Activated naive CD8-positive, alpha-beta T cell treated with anti-CD3 and anti-CD28 coated beads, Interleukin-2, amount 10 ng/mL, durations not matched to agents 7 days and 5 days (primary cell): ENCODE measurements around the gene UTRN. TPM values are rescaled to one million over a fixed set of nuclear protein-coding genes. Genes with fewer than 3 reads are reported as not detected.
A peak's percentile ranks its signal among the peaks of the same experiment; 100 is the strongest.

Source experiments
- ATAC-seq: fragments of 150-1000 bp; cut with Tn5 transposase; one replicate; pipeline ENCODE4 v1.10.0; 2021; ENCODE audit warnings: low read depth, moderate library complexity
- POLR2A ChIA-PET: fragments of 350-600 bp; sonication (Branson Sonifier 250); formaldehyde crosslinking; loops from one replicate; lab custom pipeline; 2021; ENCODE audit warnings: antibody characterized with exemption; lab: Charles Lee
- DNase-seq: peaks from one replicate; pipeline ENCODE4 v3.0.0; 2021
- H3K27ac Mint-ChIP-seq: one replicate; pipeline ENCODE4 v1.8.0; 2022; ENCODE audit warnings: mild to moderate bottlenecking, mixed read lengths
- H3K27me3 Mint-ChIP-seq: one replicate; pipeline ENCODE4 v1.8.0; 2022; ENCODE audit warnings: mild to moderate bottlenecking, moderate library complexity, mixed read lengths
- H3K36me3 Mint-ChIP-seq: one replicate; pipeline ENCODE4 v1.8.0; 2021; ENCODE audit warnings: mild to moderate bottlenecking, mixed read lengths
- H3K4me1 Mint-ChIP-seq: one replicate; pipeline ENCODE4 v1.8.0; 2021; ENCODE audit warnings: mixed read lengths
- H3K4me3 Mint-ChIP-seq: one replicate; pipeline ENCODE4 v1.8.0; 2022; ENCODE audit warnings: mild to moderate bottlenecking, moderate library complexity, mixed read lengths
- H3K9me3 Mint-ChIP-seq: one replicate; pipeline ENCODE4 v1.8.0; 2021; ENCODE audit warnings: mixed read lengths
- total RNA-seq, 2 experiments: library from RNA; stranded (reverse); gene quantifications; one replicate each; pipeline ENCODE4 v1.2.3, GENCODE V29; 2021

The UTRN gene
- total RNA-seq, result 100 to 1,000 TPM; 179 to 199 TPM

DNA sequence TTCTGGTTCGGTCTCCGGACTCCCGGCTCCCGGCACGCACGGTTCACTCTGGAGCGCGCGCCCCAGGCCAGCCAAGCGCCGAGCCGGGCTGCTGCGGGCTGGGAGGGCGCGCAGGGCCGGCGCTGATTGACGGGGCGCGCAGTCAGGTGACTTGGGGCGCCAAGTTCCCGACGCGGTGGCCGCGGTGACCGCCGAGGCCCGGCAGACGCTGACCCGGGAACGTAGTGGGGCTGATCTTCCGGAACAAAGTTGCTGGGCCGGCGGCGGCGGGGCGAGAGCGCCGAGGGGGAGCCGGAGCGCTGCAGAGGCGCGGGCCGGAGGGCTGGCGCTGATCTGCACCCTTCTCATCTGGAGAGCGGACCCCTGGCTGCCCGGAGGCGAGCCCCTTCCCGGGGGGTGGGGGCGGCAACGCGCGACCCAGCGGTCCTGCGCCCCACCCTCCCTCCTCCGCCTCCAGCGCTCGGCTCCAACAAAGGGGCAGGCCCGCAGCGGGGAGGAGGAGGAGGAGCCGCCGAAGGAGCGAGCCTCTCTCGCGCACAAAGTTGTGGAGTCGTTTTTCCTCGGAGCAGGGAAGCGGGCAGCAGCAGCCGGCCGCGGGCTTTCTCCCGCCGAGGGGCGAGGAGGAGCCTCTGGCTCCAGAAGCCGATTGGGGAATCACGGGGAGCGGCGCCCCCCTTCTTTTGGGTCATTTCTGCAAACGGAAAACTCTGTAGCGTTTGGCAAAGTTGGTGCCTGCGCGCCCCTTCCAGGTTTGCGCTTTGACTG, at the start of gene UTRN:
Gene UTRN (plus strand): TSS at position 553 of the 765 bp plus-strand sequence. CDS start 6,494 bp downstream, outside the sequence.
- H3K27me3 Mint-ChIP-seq, result peaks cover 3% of the 10 kb centered on the region
- ATAC-seq (peak; percentile 68), DNase-seq (peak; percentile 74)
- peak within 1 kb of the TSS; percentile 89 for H3K27ac Mint-ChIP-seq
- POLR2A ChIA-PET, result interaction anchor here (1.3 to 1.8 kb wide), 3 partner anchors 21 to 59 kb away, joined by 4 to 11 read pairs (median 9); no protein-coding TSS in a partner anchor
- no peaks in the 10 kb centered on the region for H3K9me3 Mint-ChIP-seq
- H3K4me3 Mint-ChIP-seq, result peak within 1 kb of the TSS; percentile 95
- H3K4me1 Mint-ChIP-seq, result peaks cover 24% of the 10 kb centered on the region
- peaks cover 3% of the 10 kb centered on the region for H3K36me3 Mint-ChIP-seq

DNA sequence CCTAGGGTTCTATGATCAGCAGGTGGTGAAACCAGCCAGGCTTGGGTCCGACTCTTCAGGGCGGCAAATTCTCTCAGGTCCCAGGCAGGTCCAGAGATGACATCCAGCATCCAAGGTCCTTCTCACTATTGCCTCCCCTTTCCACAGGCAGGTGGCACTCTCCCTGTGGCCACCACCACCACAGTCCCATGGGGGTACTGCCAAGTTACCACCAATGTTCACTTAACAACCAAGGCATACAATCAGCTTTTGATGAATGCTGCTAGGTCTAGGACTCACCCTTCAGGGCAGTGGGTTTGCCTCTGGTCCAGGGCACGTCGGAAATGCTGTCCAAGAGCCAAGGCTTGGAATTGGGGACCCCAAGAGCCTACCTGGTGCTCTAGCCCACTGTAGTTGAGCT, 40.4 kb upstream of the UTRN start:
- Mint-ChIP-seq H3K27me3 (peaks cover 27% of the 10 kb centered on the region), H3K27ac (no peak overlapping the region), H3K36me3 (no peaks in the 10 kb centered on the region), H3K9me3 (peaks cover 4% of the 10 kb centered on the region), H3K4me3 (no peak overlapping the region), H3K4me1 (no peaks in the 10 kb centered on the region)
- DNase-seq (no peak), ATAC-seq (no peak)
- POLR2A ChIA-PET, result no interaction called here

DNA sequence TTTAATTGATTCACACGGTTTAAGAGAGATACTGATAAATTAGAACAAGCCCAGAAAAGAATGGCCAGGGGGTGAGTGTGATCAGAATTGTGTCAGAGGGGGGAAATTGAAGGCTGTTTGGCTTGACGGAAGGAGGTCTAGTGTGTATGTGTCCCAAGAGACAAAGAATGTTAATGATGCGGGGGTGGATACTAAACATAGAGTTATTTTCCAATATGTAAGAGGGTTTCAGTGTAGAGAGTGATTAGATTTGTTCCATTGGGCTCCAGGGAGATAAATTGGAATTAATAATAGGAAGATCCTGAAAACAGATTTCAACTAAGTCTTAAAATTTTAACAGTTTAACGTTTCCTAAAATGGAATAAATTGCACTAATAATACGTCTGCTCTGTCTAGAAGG, 38.1 kb upstream of the UTRN start:
- peaks cover 28% of the 10 kb centered on the region for H3K27me3 Mint-ChIP-seq
- no peak for DNase-seq
- ATAC-seq, result no peak

DNA sequence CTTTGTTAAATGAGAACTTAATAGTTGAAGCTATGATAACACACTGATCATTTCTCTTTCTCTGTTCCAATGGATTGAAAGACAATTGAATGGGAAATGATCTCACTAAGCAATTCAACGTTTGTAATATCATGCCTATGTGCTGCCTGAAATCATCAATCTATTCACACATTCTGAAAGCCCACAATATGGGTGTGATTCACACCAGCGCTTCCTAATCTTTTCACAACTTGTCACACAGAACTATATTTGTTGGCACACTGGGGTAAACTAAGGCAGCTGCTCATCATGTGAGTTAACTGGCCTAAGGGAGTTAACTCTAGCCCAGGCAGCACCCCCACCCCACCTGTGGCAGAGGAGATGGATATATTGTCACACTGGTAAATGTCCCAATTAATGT, 37.1 kb upstream of the UTRN start:
- DNase-seq (no peak), ATAC-seq (no peak)
- H3K27me3 Mint-ChIP-seq, result peaks cover 20% of the 10 kb centered on the region
- H3K9me3 Mint-ChIP-seq, result peaks cover 4% of the 10 kb centered on the region
- H3K4me1 Mint-ChIP-seq, result no peaks in the 10 kb centered on the region
- no peak overlapping the region for H3K4me3 Mint-ChIP-seq
- no peak overlapping the region for H3K27ac Mint-ChIP-seq
- POLR2A ChIA-PET, result no interaction called here
- no peaks in the 10 kb centered on the region for H3K36me3 Mint-ChIP-seq

More for the DNA sequence above, 38.1 kb upstream of the UTRN start:
- H3K9me3 Mint-ChIP-seq, result peaks cover 4% of the 10 kb centered on the region
- H3K4me3 Mint-ChIP-seq, result no peak overlapping the region
- POLR2A ChIA-PET, result no interaction called here
- H3K36me3 Mint-ChIP-seq, result no peaks in the 10 kb centered on the region
- no peaks in the 10 kb centered on the region for H3K4me1 Mint-ChIP-seq
- H3K27ac Mint-ChIP-seq, result no peak overlapping the region

DNA sequence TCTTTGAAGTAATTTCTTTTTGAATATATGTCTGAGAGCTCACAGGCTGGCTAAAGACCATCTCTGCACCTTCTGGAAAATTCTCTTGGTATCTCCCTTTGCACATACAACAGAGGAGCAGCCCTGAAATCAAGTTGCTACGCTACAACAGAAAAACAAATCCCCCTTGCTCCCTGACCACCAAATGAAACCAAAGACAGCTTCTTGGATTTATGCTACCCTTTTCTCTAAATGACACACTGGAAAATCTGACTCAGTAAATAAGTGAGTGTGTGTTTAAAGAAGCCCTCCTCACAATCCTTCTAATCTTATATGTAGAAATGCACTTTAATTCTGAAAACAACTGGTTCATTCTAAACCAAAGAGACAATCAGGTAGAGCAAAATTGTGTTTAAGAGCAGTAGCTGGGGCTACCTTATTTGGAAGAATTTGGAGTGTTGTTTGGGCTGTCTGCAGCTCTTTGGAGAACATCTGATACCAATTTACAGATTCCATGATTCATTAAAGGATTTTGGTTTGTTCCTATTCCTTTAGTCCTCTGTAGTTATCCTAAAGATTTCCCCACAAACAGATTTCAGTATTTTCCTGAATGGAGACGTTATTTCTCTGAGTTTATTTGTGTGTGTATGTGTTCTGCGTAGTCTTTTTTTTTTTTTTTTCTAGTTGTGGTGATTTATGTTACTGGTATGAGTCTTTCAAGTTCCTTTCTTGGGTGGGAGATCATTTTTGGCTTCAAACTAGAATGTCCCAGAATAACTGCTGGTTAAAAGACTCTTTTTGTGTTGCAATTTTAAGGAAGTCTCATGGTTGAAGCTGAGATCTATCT, 36.4 kb upstream of the UTRN start:
- POLR2A ChIA-PET, result no interaction called here
- peaks cover 3% of the 10 kb centered on the region for H3K9me3 Mint-ChIP-seq
- no peaks in the 10 kb centered on the region for H3K36me3 Mint-ChIP-seq
- no peak overlapping the region for H3K27ac Mint-ChIP-seq
- no peak for ATAC-seq
- H3K27me3 Mint-ChIP-seq, result peaks cover 17% of the 10 kb centered on the region
- H3K4me1 Mint-ChIP-seq, result no peaks in the 10 kb centered on the region
- no peak overlapping the region for H3K4me3 Mint-ChIP-seq
- no peak for DNase-seq

DNA sequence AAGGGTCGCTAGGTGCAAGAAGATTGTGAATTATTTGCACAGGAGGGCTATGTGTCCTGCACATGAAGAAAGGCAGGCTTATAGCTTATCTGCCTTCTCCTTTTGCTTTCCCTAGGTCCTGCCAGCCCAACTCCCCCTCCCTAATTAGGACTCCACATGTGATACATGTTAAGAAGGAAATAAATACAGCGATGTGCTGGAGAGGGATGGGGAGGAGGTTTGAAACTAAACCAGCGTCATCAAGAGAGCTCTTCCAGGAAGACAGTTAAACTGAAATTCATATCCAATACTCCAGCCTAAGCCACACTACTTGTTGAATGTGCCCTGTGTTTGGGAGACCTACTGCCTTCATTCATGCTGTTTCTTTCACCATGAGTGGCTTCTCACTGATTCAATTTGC, 34.9 kb upstream of the UTRN start:
- H3K4me1 Mint-ChIP-seq, result no peaks in the 10 kb centered on the region
- H3K9me3 Mint-ChIP-seq, result peaks cover 3% of the 10 kb centered on the region
- ATAC-seq (no peak), DNase-seq (no peak)
- no peak overlapping the region for H3K27ac Mint-ChIP-seq
- H3K27me3 Mint-ChIP-seq, result peaks cover 10% of the 10 kb centered on the region
- H3K36me3 Mint-ChIP-seq, result no peaks in the 10 kb centered on the region
- no peak overlapping the region for H3K4me3 Mint-ChIP-seq
- POLR2A ChIA-PET, result no interaction called here

DNA sequence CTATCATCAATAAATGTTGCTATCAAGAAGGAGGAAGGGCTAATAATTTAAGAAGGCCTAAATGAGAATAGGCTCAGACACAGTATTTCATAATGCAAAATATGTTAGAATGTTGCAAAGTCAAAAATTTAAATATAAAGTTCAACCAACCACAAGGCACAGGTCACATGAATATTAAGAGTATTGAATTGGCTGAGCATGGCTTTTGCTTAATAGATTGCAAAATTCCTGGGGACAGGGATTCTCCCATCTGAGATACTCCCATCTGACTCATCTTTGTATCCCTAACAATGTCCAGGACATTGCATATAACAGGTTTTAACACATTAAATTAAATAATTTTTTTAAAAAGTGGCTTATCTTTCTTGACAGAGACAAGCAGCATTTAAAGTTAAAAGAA, 32.9 kb upstream of the UTRN start:
- ATAC-seq (no peak), DNase-seq (no peak)
- Mint-ChIP-seq H3K9me3 (no peaks in the 10 kb centered on the region), H3K27me3 (peaks cover 6% of the 10 kb centered on the region), H3K4me1 (no peaks in the 10 kb centered on the region), H3K36me3 (no peaks in the 10 kb centered on the region), H3K27ac (no peak overlapping the region), H3K4me3 (no peak overlapping the region)
- POLR2A ChIA-PET, result no interaction called here

DNA sequence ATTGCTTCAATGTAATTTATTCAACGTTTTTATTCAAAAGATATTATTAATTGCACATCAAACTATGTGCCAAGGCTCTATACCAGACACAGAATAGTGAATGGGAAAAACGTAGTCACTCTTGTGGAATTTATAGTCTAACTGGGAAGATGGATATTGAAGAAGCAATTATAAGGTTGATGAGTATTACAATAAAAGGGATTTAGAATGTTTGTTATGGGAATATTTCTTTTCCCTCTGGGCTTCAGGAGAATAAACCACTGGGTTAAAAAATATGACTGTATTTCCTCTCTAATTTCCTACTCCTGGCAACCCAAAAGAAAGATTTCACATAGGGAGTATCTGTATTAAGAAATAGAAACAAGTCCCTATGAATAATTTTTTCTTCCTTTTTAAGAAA, 25.1 kb upstream of the UTRN start:
- H3K27ac Mint-ChIP-seq, result no peak overlapping the region
- no peak for DNase-seq
- POLR2A ChIA-PET, result no interaction called here
- no peak overlapping the region for H3K4me3 Mint-ChIP-seq
- no peaks in the 10 kb centered on the region for H3K36me3 Mint-ChIP-seq
- H3K9me3 Mint-ChIP-seq, result no peaks in the 10 kb centered on the region
- no peaks in the 10 kb centered on the region for H3K27me3 Mint-ChIP-seq
- no peaks in the 10 kb centered on the region for H3K4me1 Mint-ChIP-seq
- ATAC-seq, result no peak

DNA sequence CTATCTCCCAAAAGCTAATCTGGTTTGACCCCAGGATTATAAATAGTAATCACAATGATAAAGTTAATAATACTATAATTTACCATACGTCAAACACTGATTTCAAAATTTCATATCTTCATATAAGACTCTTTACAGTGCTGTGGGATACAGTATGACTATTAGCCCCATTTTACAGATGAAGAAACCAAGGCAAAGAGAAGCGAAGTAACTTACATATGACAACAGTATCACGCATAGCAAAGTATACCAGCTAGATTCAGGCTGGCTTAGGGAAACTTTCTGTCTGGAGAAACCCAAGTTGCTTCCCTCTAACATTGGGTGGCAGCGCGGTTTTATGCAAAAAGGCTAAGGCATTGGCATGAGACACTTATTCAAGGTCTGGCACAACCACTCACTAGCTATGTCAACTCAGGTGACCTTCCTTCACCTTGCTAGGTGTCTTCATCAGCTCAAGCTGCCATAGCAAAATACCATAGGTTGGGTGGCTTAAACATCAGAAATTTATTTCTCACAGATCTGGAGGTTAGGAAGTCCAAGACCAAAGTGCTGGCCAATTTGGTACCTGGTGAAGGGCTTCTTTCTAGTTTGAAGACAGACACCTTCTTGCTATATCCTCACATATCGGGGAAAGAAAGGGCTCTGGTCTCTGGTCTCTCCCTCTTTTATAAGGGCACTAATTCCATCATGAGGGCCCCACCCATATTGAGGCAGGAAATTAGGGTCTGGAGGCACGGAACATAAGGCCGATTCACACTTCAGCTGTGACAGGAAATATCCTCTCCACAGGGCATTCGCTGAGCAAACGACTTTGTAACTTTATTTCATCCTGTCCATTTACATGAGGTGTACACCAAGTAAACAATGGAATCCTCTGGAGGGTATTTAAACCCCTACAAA, 22.4 kb upstream of the UTRN start:
- DNase-seq, result no peak
- H3K27me3 Mint-ChIP-seq, result no peaks in the 10 kb centered on the region
- no peaks in the 10 kb centered on the region for H3K9me3 Mint-ChIP-seq
- no peaks in the 10 kb centered on the region for H3K4me1 Mint-ChIP-seq
- no peaks in the 10 kb centered on the region for H3K36me3 Mint-ChIP-seq
- no peak overlapping the region for H3K27ac Mint-ChIP-seq
- POLR2A ChIA-PET, result no interaction called here
- ATAC-seq, result no peak
- H3K4me3 Mint-ChIP-seq, result no peak overlapping the region

DNA sequence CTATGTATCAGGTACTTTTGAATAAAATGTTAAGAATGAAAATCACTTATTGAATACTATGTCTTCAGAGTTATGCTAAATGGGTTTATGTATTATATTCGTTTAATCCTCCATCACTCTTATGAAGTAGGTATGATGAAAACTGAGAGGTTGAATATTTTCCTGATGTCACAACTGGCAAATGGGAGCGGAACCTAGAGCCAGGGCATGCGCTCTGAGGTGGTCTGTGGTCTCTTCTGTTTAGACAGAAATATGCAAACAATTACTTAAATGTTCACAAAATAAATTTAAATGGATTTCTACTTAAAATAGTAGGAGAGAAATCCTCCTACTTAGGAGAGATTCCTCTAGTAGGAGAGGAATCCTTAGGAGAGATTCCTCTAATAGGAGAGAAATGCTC, 21.3 kb upstream of the UTRN start:
- H3K4me3 Mint-ChIP-seq, result no peak overlapping the region
- POLR2A ChIA-PET, result no interaction called here
- H3K27ac Mint-ChIP-seq, result no peak overlapping the region
- no peaks in the 10 kb centered on the region for H3K27me3 Mint-ChIP-seq
- DNase-seq, result no peak
- H3K9me3 Mint-ChIP-seq, result no peaks in the 10 kb centered on the region
- no peaks in the 10 kb centered on the region for H3K36me3 Mint-ChIP-seq
- no peaks in the 10 kb centered on the region for H3K4me1 Mint-ChIP-seq
- no peak for ATAC-seq

DNA sequence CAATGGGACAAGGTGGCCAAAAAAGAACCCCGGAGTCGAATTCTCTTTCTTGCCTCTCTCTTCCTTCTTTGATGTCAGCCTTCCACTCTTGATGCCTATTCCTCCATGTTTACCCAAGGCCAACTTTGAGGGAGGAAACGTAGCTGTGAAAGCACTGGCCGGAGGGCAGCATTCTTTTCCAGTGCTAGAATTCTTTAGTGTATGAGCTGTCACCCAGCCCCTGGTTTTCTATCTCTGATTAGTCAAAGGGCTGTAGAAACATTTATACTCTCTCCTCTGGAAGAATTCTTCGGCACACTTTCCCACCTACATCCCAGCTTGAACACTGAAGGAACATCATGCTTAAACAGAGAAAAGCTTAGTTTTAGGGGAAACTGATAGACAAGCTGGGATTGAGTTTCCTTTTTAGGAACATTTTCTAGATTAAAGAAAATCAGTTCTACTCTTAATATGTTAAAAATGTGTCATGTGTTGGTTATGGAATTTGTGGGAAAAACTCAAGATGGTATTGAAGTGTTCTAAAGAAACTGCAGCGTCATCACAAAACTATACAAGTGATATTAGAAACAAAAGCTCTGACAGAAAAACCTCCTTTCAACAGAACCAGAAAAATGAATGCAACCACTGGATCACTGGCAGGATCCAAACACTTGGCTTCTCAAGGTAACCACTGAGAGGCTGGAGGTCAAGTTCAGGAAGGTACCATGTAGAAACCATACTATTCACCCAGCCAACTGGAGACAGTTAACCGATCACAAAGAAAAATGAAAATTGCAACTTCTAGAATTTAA, 20.7 kb upstream of the UTRN start:
- no peak overlapping the region for H3K27ac Mint-ChIP-seq
- H3K4me3 Mint-ChIP-seq, result no peak overlapping the region
- no peaks in the 10 kb centered on the region for H3K9me3 Mint-ChIP-seq
- no peaks in the 10 kb centered on the region for H3K36me3 Mint-ChIP-seq
- POLR2A ChIA-PET, result no interaction called here
- H3K4me1 Mint-ChIP-seq, result no peaks in the 10 kb centered on the region
- ATAC-seq, result no peak
- H3K27me3 Mint-ChIP-seq, result no peaks in the 10 kb centered on the region
- DNase-seq, result no peak

DNA sequence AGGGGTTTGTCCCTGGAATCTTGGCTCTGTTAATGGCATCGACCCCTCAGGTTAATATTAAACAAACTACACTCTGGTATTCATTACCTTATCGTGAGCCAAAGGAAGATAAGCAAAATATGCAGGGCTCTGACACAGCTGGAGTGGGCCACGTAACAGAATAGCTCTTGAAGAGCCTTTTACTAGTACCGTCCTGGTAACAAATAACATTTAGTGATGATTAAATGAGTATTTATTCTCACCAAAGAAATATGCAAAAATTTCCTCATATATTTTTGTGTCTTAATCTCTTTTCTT, 20.1 kb upstream of the UTRN start:
- H3K27me3 Mint-ChIP-seq, result no peaks in the 10 kb centered on the region
- H3K4me1 Mint-ChIP-seq, result no peaks in the 10 kb centered on the region
- no peak overlapping the region for H3K4me3 Mint-ChIP-seq
- DNase-seq (no peak), ATAC-seq (no peak)
- no peaks in the 10 kb centered on the region for H3K36me3 Mint-ChIP-seq
- H3K9me3 Mint-ChIP-seq, result no peaks in the 10 kb centered on the region
- POLR2A ChIA-PET, result no interaction called here
- no peak overlapping the region for H3K27ac Mint-ChIP-seq

DNA sequence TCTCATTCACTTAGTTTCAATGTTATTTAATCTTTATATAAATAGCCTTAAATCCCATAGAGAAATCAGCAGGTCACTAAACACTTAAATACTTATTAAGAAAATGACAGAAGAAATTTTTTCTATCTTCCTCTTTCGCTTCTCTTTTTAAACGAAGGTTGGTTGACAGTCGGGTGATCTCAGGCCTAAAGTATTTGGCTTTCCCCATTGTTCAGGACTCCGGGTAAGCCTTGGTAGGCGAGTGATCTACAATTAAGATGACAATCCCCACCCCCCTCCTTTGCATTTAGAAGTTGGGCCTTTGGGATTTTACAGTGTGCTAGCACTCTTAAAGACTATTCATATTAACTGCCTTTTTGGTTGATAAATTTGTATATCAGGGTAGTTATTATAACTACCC, 19.7 kb upstream of the UTRN start:
- Mint-ChIP-seq H3K27ac (no peak overlapping the region), H3K9me3 (peaks cover 1% of the 10 kb centered on the region), H3K27me3 (no peaks in the 10 kb centered on the region), H3K4me1 (no peaks in the 10 kb centered on the region), H3K36me3 (peaks cover 2% of the 10 kb centered on the region), H3K4me3 (no peak overlapping the region)
- DNase-seq (no peak), ATAC-seq (no peak)
- POLR2A ChIA-PET, result no interaction called here
